ENCODE measurements around the gene ADAM29.
"Not testable (repeated sequence)": the region's sequence is repeated elsewhere in the genome, so short reads cannot be mapped to it uniquely, and the experiment has no call there.

The ADAM29 gene

DNA sequence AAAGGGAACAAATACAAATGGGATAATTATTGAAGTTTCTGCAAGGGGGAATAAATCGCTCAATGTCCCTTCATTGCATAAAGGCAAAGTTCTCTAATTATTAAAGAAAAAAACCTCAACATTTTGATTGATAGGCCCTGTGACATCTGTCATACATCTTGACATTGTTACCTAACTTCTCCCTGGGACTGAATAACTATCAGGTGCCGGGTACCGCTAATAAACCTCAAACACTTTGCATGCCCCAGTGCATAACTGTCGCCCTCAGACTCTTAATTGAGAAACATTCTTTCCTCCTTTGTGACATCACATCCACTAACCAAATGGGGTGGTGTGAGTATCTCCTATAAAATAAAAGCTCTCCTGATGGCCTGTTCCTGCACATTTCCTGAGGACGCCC is at the start of gene ADAM29:
ADAM29 (plus strand) TSS at position 301 of the 400 bp plus-strand sequence. CDS start 57,168 bp downstream, outside the sequence.
- DNase-seq: no peak

GRCh38 chr4:174869339-174869738 is 48.8 kb upstream of the ADAM29 start:
- DNase-seq: no peak

DNA sequence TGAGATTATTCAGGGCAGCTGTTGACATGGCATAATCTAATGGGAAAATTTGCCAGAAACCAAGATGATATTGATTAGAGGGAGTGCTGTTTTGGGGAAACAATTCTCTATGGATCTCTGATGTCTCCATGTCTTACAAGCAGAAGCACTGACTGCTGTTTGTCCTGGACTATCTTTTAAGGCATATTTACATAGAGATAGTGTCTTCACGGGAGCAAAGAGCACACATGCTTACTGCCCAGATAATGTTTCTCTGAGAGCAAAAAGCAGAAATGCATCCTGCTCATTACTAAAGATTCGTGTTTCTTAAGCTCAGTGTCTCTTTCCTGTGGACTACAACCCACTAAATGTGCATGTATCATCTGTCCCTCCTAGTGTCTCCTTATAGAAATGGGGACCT is 47.8 kb upstream of the ADAM29 start:
- no peak for DNase-seq

DNA sequence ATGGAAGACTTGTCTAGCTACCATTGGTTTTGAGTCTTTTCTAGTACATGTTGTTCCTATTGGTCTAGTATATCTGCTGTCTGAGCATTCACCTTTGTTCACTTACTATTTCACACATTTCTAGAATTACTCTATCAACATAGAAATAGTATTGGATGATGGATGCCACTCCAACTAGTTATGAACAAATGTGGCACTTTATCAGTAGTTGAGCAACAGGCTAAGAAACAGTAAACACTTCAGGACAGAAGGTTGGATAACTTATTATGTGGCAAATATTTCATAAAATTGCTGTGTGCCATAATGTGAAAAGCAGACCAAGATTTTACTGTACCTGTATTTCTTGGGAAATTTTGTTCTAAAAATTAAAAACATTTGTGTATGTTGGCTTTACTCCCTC is 46.8 kb upstream of the ADAM29 start:
- DNase-seq: no peak

DNA sequence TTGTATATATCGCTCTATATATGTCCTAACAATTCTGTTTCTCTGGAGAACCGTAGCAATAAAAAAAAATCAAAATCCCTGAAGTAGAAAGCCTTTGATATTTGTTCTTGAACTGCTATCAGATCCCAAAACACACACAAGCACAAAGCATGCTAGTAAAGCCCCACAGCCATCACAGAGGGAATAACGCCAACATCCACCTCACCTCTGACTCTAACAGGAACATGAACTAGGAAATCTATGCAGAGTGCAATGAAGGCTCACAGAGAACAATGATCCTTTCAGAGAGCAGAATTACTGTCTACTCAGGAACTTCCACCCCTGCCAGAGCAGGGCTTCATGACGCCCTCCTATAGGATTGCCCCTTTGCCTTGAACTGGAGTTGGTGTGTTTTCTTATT is 45.0 kb upstream of the ADAM29 start:
- DNase-seq: not testable (repeated sequence)

DNA sequence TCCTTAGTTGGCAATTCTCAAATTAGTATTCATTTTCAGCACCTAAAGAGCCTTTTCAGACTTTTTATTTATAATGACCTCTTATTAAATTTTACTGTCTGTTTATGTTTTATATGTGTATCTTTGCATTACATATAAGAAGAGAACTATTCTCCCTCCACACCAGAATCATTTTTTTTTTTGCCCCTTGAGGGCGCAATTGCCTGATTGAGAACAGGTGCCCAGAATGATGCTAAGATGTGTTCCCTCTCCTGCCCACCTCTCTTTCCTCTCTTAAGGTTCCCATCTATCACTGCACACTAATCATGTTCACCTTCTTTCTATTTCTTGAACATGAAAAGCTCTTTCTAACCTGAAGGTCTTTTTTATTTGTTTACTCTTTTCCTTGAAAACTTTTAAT is 44.2 kb upstream of the ADAM29 start:
- DNase-seq: peak; percentile 69

- DNase-seq: no peak
These were observed 43.3 kb upstream of the ADAM29 start for GRCh38 chr4:174874898-174875297.

- no peak for DNase-seq
These were observed 38.2 kb upstream of the ADAM29 start for GRCh38 chr4:174880001-174880400.

- no peak for DNase-seq
These were observed 35.7 kb upstream of the ADAM29 start for GRCh38 chr4:174882317-174882992.

- DNase-seq: no peak
These were observed 10.7 kb upstream of the ADAM29 start for GRCh38 chr4:174907508-174907907.

DNA sequence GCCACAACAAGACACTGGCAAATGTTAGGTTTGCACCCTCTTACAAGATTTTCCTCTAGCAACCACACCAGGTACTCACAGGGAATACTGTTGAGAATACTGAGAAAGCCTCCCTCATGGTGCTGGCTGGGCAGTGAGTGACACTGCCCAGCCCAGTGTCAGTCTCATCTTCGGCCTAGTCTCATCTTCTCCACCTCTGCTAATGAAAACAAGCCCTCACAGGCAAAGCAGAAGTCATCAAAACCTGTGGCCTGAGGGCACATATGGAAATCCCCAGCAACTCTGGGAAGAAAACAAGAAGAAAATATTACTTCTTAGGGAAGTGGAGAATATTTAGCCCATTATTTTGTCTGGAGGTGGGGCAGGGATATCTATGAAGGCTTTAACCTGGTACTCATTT is 7.9 kb upstream of the ADAM29 start:
- no peak for DNase-seq

GRCh38 chr4:174912919-174913543 is 5.1 kb upstream of the ADAM29 start:
- DNase-seq: no peak

GRCh38 chr4:174919886-174920423 is 1.8 kb downstream of the ADAM29 start:
- DNase-seq: no peak

GRCh38 chr4:174926958-174927357 is 8.8 kb downstream of the ADAM29 start:
- no peak for DNase-seq

- DNase-seq: no peak
These were observed 10.0 kb downstream of the ADAM29 start for GRCh38 chr4:174928174-174928573.

GRCh38 chr4:174928575-174929253 is 10.6 kb downstream of the ADAM29 start:
- no peak for DNase-seq

DNA sequence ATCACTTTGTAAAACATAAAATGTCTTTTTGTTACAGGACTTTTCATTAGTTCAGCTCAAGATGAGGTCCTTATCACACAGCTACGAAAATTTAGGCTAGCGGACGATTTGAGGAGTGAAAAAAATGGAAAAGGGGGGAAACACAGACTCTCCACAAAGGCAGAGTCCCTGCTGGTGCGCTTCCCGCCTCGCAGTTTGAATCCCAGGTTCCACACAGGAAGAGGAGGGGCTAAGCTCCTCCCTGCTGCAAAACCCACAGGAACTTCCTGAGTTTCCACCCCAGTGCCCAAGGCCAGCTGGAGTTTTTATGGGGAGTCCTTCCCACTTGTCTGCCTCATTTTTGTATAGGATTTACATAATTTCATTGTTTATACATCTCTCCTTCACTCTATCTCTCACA is 11.2 kb downstream of the ADAM29 start:
- DNase-seq: peak; percentile 3

GRCh38 chr4:174930895-174931294 is 12.7 kb downstream of the ADAM29 start:
- DNase-seq: no peak

GRCh38 chr4:174933083-174933482 is 14.9 kb downstream of the ADAM29 start:
- no peak for DNase-seq

- DNase-seq: no peak
These were observed 16.2 kb downstream of the ADAM29 start for GRCh38 chr4:174934360-174934759.

- no peak for DNase-seq
These were observed 17.4 kb downstream of the ADAM29 start for GRCh38 chr4:174935607-174936006.

GRCh38 chr4:174940002-174940401 is 21.8 kb downstream of the ADAM29 start:
- no peak for DNase-seq

DNA sequence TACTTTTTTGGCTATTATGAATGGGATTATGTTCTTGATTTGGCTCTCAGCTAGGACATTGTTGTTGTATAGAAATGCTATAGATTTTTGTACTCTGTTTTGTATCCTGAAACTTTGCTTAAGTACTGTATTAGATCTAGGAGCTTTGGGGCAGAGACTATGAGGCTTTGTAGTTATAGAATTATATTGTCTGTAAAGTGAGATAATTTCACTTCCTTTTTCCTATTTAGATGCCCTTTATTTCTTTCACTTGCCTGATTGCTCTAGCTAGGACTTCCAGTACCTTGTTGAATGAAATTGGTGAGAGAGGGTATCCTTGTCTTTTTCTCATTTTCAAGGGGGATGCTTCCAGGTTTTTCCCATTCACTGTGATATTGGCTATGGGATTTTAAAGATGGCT is 28.1 kb downstream of the ADAM29 start:
- DNase-seq: no peak

- no peak for DNase-seq
These were observed 30.7 kb downstream of the ADAM29 start for GRCh38 chr4:174948826-174949225.
